Skeletal muscle satellite cell (primary cell): Measurements from ENCODE around the gene UBC. TPM values are rescaled to one million over a fixed set of nuclear protein-coding genes. Genes with fewer than 3 reads are reported as not detected.

Experiments used
- H3K27me3 ChIP-seq: 2 replicates; pipeline ENCODE4 v1.7.0; 2013; ENCODE audit warnings: low read length; ENCODE audit not compliant: control insufficient read depth, insufficient read depth
- H3K36me3 ChIP-seq: 2 replicates; pipeline ENCODE4 v1.7.0; 2013; ENCODE audit warnings: mild to moderate bottlenecking, control low read depth, low read length; ENCODE audit not compliant: insufficient read depth
- H3K4me1 ChIP-seq: 2 replicates; pipeline ENCODE4 v1.7.0; 2013; ENCODE audit warnings: low read length; ENCODE audit not compliant: control insufficient read depth, insufficient read depth
- H3K4me2 ChIP-seq: 2 replicates; pipeline ENCODE4 v1.7.0; 2013; ENCODE audit warnings: mild to moderate bottlenecking, low read length
- H3K4me3 ChIP-seq: 2 replicates; pipeline ENCODE4 v1.7.0; 2013; ENCODE audit warnings: low read length
- H3K9ac ChIP-seq: 2 replicates; pipeline ENCODE4 v1.7.0; 2013; ENCODE audit warnings: mild to moderate bottlenecking, low read depth, low read length, moderate library complexity
- H3K9me3 ChIP-seq: replicated peaks from 2 replicates; pipeline ENCODE4 v1.7.0; 2013; ENCODE audit warnings: mild to moderate bottlenecking, control low read depth, low read length
- small RNA-seq: library from RNA; depleted of rRNA; stranded (forward); fragments of <200 nt; gene quantifications from one replicate; pipeline ENCODE3, GENCODE V24; 2012

Gene UBC

DNA sequence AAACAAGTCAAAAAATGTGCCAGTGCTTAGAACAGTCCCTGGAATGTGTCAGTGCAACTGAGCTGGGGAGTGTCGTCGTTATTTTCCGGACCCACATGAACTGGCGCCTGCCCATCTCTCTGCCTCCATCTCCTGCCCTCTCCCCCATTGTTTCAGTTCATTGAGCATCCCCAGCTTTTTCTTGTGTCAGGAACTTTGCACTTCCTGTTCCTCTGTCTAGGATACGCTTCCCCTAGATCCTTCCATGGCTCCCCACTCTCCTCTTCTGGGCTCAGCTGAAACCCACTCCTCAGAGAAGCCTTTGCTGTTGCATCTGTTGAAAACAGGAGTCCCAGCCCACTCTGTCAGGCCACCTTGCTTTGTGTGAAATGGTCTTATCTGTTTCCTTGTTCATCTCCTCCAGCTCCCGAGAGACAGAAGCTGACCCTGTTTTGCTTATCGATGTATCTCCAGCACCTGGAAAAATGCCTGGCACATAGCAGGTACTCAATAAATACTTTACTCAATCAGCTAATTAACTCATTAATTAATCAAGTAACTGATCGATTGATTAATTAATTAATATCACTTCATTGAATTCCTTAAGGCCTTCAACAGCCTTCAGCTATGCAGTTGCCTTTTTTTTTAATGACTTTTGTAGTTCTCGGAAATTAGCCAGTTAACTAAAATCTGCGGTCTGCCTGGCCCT lies 48.1 kb downstream of the UBC start:
- Histone ChIP-seq H3K4me3 (no peak overlapping the region), H3K4me2 (no peak overlapping the region), H3K36me3 (no peaks in the 10 kb centered on the region), H3K27me3 (peaks cover 3% of the 10 kb centered on the region), H3K9ac (no peak overlapping the region), H3K9me3 (no peaks in the 10 kb centered on the region), H3K4me1 (peaks cover 24% of the 10 kb centered on the region)

DNA sequence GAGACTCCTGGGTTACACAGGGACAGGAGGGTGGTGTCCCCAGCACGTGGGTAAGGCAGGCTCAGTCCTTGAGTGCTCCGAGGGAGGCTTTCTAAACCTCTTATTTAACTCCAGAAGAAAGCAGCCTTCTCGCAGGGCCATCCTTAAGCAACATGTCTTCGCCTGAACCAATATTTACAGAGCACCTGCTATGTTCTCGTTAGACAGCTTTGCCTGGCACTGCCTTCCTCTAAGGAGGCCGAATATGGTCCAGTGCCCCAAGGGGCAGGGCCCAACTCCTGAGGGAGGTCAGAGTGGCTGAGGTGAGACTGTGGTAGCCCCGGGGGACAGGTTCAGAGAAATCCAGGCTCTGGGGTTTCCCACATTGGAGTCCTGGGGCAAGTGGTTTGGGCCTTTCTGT lies 48.7 kb downstream of the UBC start:
- Histone ChIP-seq H3K4me2 (no peak overlapping the region), H3K9ac (no peak overlapping the region), H3K36me3 (no peaks in the 10 kb centered on the region)

DNA sequence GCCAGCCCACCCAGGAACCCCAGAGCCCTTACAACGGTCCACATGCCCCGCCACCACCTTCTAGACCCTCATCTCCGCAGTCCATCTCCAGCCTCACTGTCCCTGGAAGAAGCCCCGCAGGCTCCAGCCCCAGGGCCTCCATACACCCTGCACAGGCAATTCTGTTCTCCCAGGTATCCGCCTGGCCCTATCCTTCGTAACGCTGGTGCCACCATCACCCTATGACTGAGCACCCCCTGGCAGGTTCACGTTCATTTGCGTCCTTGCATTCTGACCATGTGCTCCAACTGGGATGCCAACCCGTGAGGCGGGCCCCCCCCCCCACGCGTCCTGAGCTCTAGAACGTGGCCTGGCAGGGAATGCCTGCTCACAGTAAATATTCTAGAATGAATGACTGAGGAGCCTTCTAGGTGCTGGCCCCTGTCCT lies 50.1 kb downstream of the UBC start:
- no peaks in the 10 kb centered on the region for H3K27me3 ChIP-seq
- H3K9ac ChIP-seq, result peak overlapping the region; percentile 64
- H3K36me3 ChIP-seq, result no peaks in the 10 kb centered on the region
- H3K4me3 ChIP-seq, result peak overlapping the region; percentile 63
- no peaks in the 10 kb centered on the region for H3K9me3 ChIP-seq
- H3K4me2 ChIP-seq, result peak overlapping the region; percentile 73
- peaks cover 24% of the 10 kb centered on the region for H3K4me1 ChIP-seq

More for the DNA sequence above, 48.7 kb downstream of the UBC start:
- Histone ChIP-seq H3K27me3 (no peaks in the 10 kb centered on the region), H3K4me1 (peaks cover 24% of the 10 kb centered on the region), H3K4me3 (no peak overlapping the region), H3K9me3 (no peaks in the 10 kb centered on the region)

DNA sequence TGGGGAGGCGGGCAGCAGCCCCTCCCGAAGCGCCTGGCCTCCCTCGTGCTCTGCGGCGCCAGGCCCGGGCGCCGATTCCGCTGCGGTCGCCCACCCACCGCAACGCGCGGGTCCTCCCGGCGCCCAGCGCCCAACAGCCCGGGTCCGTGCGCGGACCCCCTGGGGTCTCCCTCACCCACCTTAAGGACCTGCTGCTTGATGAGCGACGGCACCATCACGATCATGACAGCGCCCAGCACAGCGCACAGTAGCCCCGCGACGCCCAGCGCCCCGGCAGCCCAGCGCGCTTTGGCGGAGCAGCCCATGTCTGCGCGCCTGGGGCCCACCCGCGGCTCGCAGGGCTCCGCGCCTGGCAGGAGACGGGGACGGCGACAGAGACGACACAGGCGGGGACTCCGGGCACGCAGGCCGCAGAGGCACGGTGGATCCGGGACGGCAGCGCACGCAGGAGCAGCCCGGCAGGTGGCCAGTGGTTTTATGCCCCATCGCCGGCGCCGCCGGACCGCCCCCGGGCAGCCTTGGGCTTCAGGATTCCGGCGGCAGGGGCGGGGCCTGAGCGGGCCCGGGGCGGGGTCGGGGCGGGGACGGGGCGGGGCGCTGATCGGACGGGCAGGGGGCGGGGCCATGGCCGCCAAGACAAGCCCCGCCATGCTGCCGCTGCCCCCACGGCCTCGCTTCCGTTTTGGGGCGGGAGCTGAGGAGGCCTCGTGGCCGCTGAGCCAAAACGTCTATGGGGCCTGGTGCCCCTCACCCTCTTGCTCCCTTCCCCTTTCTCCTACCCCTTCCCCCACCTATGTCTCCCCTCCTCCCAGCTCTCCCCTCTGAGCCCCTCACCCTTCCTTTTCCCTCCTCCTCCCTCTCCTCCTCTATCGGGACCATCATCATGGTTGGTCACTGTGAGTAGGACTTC lies 50.8 kb downstream of the UBC start, which contains the start of gene SCARB1:
SCARB1 (minus strand) TSS at position 449 of the 910 bp plus-strand sequence; CDS start at position 305, 144 bp downstream.
- H3K9me3 ChIP-seq, result no peaks in the 10 kb centered on the region

DNA sequence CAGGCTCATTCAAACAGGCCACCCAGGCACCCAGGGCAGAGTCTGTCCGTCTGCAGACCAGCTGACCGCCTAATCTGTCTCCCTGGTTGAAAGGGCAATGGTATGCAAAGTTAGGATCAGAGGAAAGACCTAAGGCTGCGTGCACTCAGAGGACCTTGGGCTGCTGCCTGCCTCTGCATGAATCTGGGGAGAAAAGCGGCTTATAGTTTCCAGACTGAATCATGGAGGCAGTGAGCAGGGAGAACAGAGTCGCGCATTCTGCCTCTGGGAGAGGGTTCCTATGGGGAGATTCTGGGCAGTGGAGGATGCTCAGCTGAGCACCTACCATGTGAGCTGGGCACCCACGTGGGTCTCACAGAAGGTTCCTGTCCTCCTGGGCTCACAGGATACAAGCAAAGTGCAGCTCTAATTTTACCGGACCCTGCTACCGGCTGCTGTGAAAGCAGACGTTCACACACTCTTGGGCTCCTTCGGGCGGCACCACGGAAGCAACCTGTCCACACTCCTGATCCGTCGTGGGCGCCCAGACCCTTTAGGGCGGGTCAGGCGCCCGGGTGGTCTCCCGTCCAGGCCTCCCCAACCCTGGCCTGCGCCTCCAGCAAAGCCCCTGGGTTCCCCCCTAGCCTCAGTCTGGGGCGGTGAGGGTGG lies 51.6 kb downstream of the UBC start:
- Histone ChIP-seq H3K4me1 (peaks cover 24% of the 10 kb centered on the region), H3K9ac (peak overlapping the region; percentile 74), H3K36me3 (no peaks in the 10 kb centered on the region), H3K4me2 (peak overlapping the region; percentile 95), H3K9me3 (no peaks in the 10 kb centered on the region), H3K27me3 (no peaks in the 10 kb centered on the region), H3K4me3 (peak overlapping the region; percentile 80)

More for the DNA sequence above, 50.8 kb downstream of the UBC start, which contains the start of gene SCARB1:
- Histone ChIP-seq H3K4me1 (peaks cover 24% of the 10 kb centered on the region), H3K4me2 (peak within 1 kb of the TSS; percentile 95), H3K9ac (peak within 1 kb of the TSS; percentile 74), H3K4me3 (peak within 1 kb of the TSS; percentile 80), H3K27me3 (no peaks in the 10 kb centered on the region), H3K36me3 (no peaks in the 10 kb centered on the region)

DNA sequence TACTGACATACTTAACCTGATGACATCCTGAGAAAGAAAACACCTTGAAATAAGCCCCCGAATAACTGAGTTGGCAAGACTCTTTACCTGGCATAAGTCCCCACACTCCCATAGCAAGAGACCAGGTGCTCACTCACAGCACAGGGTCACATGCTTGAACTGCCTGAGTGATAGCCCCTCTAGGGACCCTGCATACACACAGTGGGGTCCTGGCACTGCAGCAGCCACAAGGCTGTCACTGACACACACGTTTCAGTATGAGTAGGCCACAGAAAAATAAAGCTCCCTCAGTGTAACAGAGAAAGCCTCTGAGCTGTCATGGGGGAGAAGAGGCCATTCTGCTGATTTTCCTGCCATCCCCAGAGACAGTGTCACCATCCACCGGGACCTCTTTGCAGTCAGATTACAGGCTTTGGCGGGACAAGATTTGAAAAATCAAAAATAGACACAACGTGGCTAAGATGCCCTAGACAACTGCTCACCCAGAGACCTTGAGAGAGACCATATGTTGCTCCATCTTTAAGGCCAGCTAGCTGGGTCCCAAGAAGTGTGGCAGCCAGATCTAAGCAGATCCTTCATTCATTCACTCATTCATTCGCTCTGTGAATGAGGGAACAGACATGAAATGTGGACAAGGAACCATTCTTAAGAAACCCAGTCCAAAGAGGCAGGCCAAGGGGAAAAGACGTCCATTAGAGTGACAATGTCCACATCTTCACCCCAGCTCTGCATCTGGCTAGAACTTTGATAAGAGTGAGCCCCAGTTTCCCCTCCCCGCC lies 52.4 kb downstream of the UBC start:
- H3K27me3 ChIP-seq, result no peaks in the 10 kb centered on the region
- H3K9me3 ChIP-seq, result no peaks in the 10 kb centered on the region
- H3K4me2 ChIP-seq, result no peak overlapping the region
- no peak overlapping the region for H3K4me3 ChIP-seq
- no peaks in the 10 kb centered on the region for H3K36me3 ChIP-seq
- peaks cover 18% of the 10 kb centered on the region for H3K4me1 ChIP-seq
- H3K9ac ChIP-seq, result no peak overlapping the region

Small RNAs within 50 kb of the gene (small RNA-seq; reads per million reads assigned to genes)
- gene MIR5188 (0.63 reads per million), gene RNU6-927P (not detected)
